Common myeloid progenitor, CD34-positive (primary cell): ENCODE results near the gene CNTNAP3.
"Not testable (repeated sequence)": the region's sequence is repeated elsewhere in the genome, so short reads cannot be mapped to it uniquely, and the experiment has no call there.

Experiments used
- CTCF ChIA-PET: fragments of 350-600 bp; sonication (Branson Sonifier 250); formaldehyde crosslinking; loops from one replicate; lab custom pipeline; 2021; ENCODE audit warnings: antibody characterized with exemption; lab: Charles Lee
- POLR2A ChIA-PET: fragments of 350-600 bp; sonication (Branson Sonifier 250); formaldehyde crosslinking; loops from one replicate; lab custom pipeline; 2021; ENCODE audit warnings: antibody characterized with exemption; lab: Charles Lee
- DNase-seq, 3 donors: peaks; one replicate each; pipeline versions ENCODE4 v3.0.0 to v3.0.0-alpha.2; 2013
- H3K27ac ChIP-seq, 2 experiments: 1 replicate in 1 of 2; 2 replicates in 1 of 2; pipeline ENCODE4 v1.7.0; 2013; ENCODE audit warnings: inconsistent platforms in 2 of 2, low read length in 2 of 2, mild to moderate bottlenecking in 2 of 2, low read depth in 1 of 2, moderate library complexity in 1 of 2; ENCODE audit not compliant: severe bottlenecking in 2 of 2, insufficient read depth in 1 of 2, poor library complexity in 1 of 2
- H3K27me3 ChIP-seq, 5 experiments: replicated peaks in 2 of 5; 1 replicate in 3 of 5; 2 replicates in 2 of 5; pipeline versions ENCODE4 v1.6.1 to v1.7.0; 2013; ENCODE audit warnings: low read length in 4 of 5, mild to moderate bottlenecking in 2 of 5, moderate library complexity in 2 of 5, inconsistent platforms in 1 of 5; ENCODE audit not compliant: insufficient read depth in 5 of 5, control insufficient read depth in 4 of 5
- H3K36me3 ChIP-seq, 4 experiments: 1 replicate in 2 of 4; 2 replicates in 2 of 4; pipeline versions ENCODE4 v1.6.1 to v1.7.0; 2013; ENCODE audit warnings: low read length in 3 of 4, control low read depth in 1 of 4, mild to moderate bottlenecking in 1 of 4; ENCODE audit not compliant: control insufficient read depth in 4 of 4, insufficient read depth in 4 of 4
- H3K4me1 ChIP-seq, 4 experiments: 1 replicate in 3 of 4; 2 replicates in 1 of 4; pipeline versions ENCODE4 v1.6.1 to v1.7.1; 2013; ENCODE audit warnings: low read length in 3 of 4, mild to moderate bottlenecking in 3 of 4, control low read depth in 1 of 4, inconsistent platforms in 1 of 4, moderate library complexity in 1 of 4; ENCODE audit not compliant: control insufficient read depth in 4 of 4, insufficient read depth in 4 of 4; ENCODE audit errors: control extremely low read depth in 1 of 4
- H3K4me3 ChIP-seq, 7 experiments: 1 replicate in 4 of 7; 2 replicates in 3 of 7; pipeline versions ENCODE4 v1.5.1 to v1.7.0; 2013; ENCODE audit warnings: mild to moderate bottlenecking in 7 of 7, low read length in 6 of 7, moderate library complexity in 6 of 7, inconsistent platforms in 2 of 7, low read depth in 2 of 7, control low read depth in 1 of 7; ENCODE audit not compliant: insufficient read depth in 4 of 7, control insufficient read depth in 1 of 7; ENCODE audit errors: extremely low read depth in 1 of 7
- H3K9me3 ChIP-seq, 5 experiments: 1 replicate in 4 of 5; 2 replicates in 1 of 5; pipeline versions ENCODE4 v1.6.1 to v1.7.1; 2013; ENCODE audit warnings: low read length in 4 of 5, mild to moderate bottlenecking in 2 of 5, inconsistent platforms in 1 of 5, low read depth in 1 of 5, moderate library complexity in 1 of 5; ENCODE audit not compliant: control insufficient read depth in 4 of 5, insufficient read depth in 2 of 5; ENCODE audit errors: control extremely low read depth in 1 of 5
- WGBS: methylation state at CpG from one replicate; pipeline ENCODE4 v1.1.5; 2013; ENCODE audit not compliant: insufficient coverage; 5-methylcytosine and 5-hydroxymethylcytosine counted together

Gene CNTNAP3

GRCh38 chr9:39111746-39112145, 176.2 kb downstream of the CNTNAP3 start:
- DNase-seq, H3K4me1 ChIP-seq, H3K27ac ChIP-seq, H3K4me3 ChIP-seq, H3K36me3 ChIP-seq, H3K27me3 ChIP-seq, H3K9me3 ChIP-seq, POLR2A ChIA-PET, CTCF ChIA-PET: not testable (repeated sequence)

DNA sequence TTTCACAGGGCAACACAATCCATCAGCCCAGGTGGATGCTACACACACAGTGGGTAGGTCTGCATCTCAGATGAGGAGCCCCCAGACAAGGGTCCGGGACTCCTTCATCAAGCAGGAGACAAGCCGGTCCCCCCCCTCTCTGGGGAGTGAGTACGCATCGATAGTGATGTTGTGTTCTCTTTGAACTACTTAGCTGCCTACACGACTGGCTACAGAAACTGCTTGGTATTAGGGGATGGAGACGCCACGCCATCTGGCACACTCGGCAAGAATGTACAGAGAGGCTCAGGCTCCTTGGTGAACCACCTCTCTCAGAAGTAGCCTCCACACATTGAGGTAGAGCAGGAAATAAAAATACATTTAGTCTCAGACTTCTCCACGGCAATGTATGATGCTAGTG, 179.8 kb downstream of the CNTNAP3 start:
- 90% methylated on average over 6 of the region's 9 CpGs for WGBS
- POLR2A ChIA-PET, result no interaction called here
- Histone ChIP-seq H3K4me3 (no peak overlapping the region), H3K36me3 (no peaks in the 10 kb centered on the region), H3K27ac (no peak overlapping the region), H3K4me1 (no peaks in the 10 kb centered on the region), H3K9me3 (no peaks in the 10 kb centered on the region), H3K27me3 (no peaks in the 10 kb centered on the region)
- CTCF ChIA-PET, result no interaction called here
- no peak for DNase-seq

- POLR2A ChIA-PET, H3K9me3 ChIP-seq, H3K4me1 ChIP-seq, H3K36me3 ChIP-seq, H3K27me3 ChIP-seq, CTCF ChIA-PET, H3K27ac ChIP-seq, DNase-seq, H3K4me3 ChIP-seq: not testable (repeated sequence)
- WGBS, result no CpG with 5 or more reads among the region's 1 CpG
These were observed 190.8 kb downstream of the CNTNAP3 start for GRCh38 chr9:39097208-39097607.

DNA sequence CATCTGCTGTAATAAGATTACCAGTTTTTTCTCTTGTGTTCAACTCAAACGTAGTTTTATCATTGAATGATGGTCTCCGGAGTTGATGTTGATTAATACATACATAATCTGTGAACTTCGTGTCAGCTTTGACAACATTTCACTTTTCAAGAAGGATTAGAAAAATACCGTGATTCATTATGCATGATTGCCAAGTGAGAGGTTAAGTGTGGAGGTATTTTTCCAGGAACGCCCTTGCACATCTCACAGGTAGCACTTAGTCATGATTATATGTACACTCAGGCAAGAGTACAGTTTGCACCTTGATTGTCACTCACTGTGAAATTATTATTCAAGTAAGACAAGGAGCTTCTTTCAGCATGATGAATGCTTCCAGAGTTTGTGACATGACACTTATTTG, 202.7 kb downstream of the CNTNAP3 start:
- POLR2A ChIA-PET, H3K36me3 ChIP-seq, DNase-seq, H3K27ac ChIP-seq, H3K4me1 ChIP-seq, H3K9me3 ChIP-seq, H3K27me3 ChIP-seq, H3K4me3 ChIP-seq, CTCF ChIA-PET: not testable (repeated sequence)
- WGBS, result no CpG with 5 or more reads among the region's 5 CpGs

- POLR2A ChIA-PET, H3K36me3 ChIP-seq, DNase-seq, H3K4me3 ChIP-seq, H3K27me3 ChIP-seq, CTCF ChIA-PET, H3K4me1 ChIP-seq, H3K27ac ChIP-seq, H3K9me3 ChIP-seq: not testable (repeated sequence)
- WGBS, result 90% methylated on average over 1 of the region's 4 CpGs
These were observed 205.4 kb downstream of the CNTNAP3 start for GRCh38 chr9:39082574-39082973.

- POLR2A ChIA-PET, H3K27me3 ChIP-seq, H3K27ac ChIP-seq, H3K9me3 ChIP-seq, DNase-seq, H3K4me1 ChIP-seq, CTCF ChIA-PET, H3K4me3 ChIP-seq, H3K36me3 ChIP-seq: not testable (repeated sequence)
- WGBS, result no CpG with 5 or more reads among the region's 3 CpGs
These were observed 207.9 kb downstream of the CNTNAP3 start for GRCh38 chr9:39080081-39080480.

- H3K27ac ChIP-seq, H3K4me3 ChIP-seq, H3K36me3 ChIP-seq, POLR2A ChIA-PET, H3K9me3 ChIP-seq, DNase-seq, CTCF ChIA-PET, H3K4me1 ChIP-seq, H3K27me3 ChIP-seq: not testable (repeated sequence)
- 12% methylated on average over 27 of the region's 49 CpGs for WGBS
These were observed 209.2 kb downstream of the CNTNAP3 start for GRCh38 chr9:39078621-39079256.
